GM23338 (cell line): ENCODE measurements around the gene VSX1.

ENCODE experiments used
- CREB1 ChIP-seq: fragments of 250-450 bp; sonication (Bioruptor Pico); IDR thresholded peaks from 2 replicates; pipeline ENCODE4 v1.5.0; 2020; ENCODE audit warnings: low read depth, mild to moderate bottlenecking, moderate library complexity
- EZH2 ChIP-seq: fragments of 200-600 bp; sonication (generic); IDR thresholded peaks from one replicate; pipeline ENCODE4 v1.8.0; 2017; ENCODE audit warnings: antibody characterized with exemption, mild to moderate bottlenecking, low read depth; ENCODE audit not compliant: unreplicated experiment
- JUNB ChIP-seq: IDR thresholded peaks from one replicate; pipeline ENCODE4 v1.6.1; 2016; ENCODE audit warnings: antibody characterized with exemption; ENCODE audit not compliant: unreplicated experiment
- NANOG ChIP-seq: IDR thresholded peaks from 2 replicates; pipeline ENCODE4 v1.6.1; 2016; ENCODE audit warnings: antibody characterized with exemption, borderline replicate concordance
- POLR2AphosphoS5 ChIP-seq: IDR thresholded peaks from 2 replicates; pipeline ENCODE4 v1.6.1; 2016; ENCODE audit warnings: antibody characterized with exemption, low read depth
- TF ChIP-seq, protein P1 (sequence below): IDR thresholded peaks from one replicate; pipeline ENCODE4 v1.6.1; 2018; ENCODE audit warnings: antibody characterized with exemption; ENCODE audit not compliant: unreplicated experiment
- TF ChIP-seq, protein P2 (sequence below), 2 experiments: fragments of 200-600 bp in 1 of 2; sonication (generic) in 1 of 2; conservative IDR thresholded peaks; 2 replicates each; pipeline versions ENCODE4 v1.5.1 to v1.6.1; 2016 to 2017; ENCODE audit warnings: antibody characterized with exemption in 2 of 2, low read depth in 2 of 2, mild to moderate bottlenecking in 2 of 2, moderate library complexity in 1 of 2

DNA sequence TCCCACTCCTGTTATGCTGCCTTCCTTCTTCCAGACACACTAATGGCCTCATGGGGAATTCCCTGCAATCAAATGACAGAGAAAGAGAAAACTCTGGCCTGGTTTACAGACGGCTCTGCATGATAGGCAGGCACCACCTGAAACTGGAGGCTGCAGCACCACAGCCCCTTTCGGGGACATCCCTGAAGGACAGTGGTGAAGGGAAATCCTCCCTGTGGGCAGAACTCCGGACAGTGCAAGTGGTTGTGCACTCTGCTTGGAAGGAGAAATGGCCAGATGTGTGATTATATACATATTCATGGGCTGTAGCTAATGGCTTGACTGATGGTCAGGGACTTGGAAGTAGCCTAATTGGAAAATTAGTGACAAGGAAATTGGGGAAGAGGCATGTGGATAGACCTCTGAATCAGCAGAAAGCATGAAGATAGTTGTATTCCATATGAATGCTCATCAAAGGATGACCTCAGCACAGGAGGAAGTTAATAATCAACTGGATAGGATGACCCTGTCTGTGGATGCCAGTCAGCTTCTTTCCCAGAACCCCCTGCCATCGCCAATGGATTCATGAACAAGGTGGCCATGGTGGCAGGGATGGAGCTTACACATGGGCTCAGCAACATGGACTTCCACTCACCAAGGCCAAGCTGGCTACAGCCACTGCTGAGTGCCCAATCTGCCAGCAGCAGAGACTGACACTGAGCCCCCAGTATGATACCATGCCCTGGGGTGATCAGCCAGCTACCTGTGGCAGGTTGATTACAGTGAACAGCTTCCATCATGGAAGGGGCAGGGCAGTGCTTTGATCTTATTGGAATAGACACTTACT, 44.5 kb upstream of the VSX1 start:
- TF ChIP-seq, protein P1, sequence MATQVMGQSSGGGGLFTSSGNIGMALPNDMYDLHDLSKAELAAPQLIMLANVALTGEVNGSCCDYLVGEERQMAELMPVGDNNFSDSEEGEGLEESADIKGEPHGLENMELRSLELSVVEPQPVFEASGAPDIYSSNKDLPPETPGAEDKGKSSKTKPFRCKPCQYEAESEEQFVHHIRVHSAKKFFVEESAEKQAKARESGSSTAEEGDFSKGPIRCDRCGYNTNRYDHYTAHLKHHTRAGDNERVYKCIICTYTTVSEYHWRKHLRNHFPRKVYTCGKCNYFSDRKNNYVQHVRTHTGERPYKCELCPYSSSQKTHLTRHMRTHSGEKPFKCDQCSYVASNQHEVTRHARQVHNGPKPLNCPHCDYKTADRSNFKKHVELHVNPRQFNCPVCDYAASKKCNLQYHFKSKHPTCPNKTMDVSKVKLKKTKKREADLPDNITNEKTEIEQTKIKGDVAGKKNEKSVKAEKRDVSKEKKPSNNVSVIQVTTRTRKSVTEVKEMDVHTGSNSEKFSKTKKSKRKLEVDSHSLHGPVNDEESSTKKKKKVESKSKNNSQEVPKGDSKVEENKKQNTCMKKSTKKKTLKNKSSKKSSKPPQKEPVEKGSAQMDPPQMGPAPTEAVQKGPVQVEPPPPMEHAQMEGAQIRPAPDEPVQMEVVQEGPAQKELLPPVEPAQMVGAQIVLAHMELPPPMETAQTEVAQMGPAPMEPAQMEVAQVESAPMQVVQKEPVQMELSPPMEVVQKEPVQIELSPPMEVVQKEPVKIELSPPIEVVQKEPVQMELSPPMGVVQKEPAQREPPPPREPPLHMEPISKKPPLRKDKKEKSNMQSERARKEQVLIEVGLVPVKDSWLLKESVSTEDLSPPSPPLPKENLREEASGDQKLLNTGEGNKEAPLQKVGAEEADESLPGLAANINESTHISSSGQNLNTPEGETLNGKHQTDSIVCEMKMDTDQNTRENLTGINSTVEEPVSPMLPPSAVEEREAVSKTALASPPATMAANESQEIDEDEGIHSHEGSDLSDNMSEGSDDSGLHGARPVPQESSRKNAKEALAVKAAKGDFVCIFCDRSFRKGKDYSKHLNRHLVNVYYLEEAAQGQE = no peak
- TF ChIP-seq, protein P2, sequence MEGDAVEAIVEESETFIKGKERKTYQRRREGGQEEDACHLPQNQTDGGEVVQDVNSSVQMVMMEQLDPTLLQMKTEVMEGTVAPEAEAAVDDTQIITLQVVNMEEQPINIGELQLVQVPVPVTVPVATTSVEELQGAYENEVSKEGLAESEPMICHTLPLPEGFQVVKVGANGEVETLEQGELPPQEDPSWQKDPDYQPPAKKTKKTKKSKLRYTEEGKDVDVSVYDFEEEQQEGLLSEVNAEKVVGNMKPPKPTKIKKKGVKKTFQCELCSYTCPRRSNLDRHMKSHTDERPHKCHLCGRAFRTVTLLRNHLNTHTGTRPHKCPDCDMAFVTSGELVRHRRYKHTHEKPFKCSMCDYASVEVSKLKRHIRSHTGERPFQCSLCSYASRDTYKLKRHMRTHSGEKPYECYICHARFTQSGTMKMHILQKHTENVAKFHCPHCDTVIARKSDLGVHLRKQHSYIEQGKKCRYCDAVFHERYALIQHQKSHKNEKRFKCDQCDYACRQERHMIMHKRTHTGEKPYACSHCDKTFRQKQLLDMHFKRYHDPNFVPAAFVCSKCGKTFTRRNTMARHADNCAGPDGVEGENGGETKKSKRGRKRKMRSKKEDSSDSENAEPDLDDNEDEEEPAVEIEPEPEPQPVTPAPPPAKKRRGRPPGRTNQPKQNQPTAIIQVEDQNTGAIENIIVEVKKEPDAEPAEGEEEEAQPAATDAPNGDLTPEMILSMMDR (conservative IDR thresholded peaks at IDR 0.05; ENCODE audit: low read depth in 2 of 2) = no peak
- TF ChIP-seq POLR2AphosphoS5 (no peak), EZH2 (no peak), CREB1 (no peak), NANOG (no peak), JUNB (no peak)
